Osteoblast (primary cell): ENCODE measurements around the gene HEATR3. TPM values are rescaled to one million over a fixed set of nuclear protein-coding genes. Genes with fewer than 3 reads are reported as not detected.

Source experiments
- DNase-seq: peaks from one replicate; pipeline ENCODE4 v3.0.0; 2011; ENCODE audit warnings: low spot score, mixed read lengths; ENCODE audit not compliant: insufficient read length; ENCODE audit errors: missing footprints
- H2AFZ ChIP-seq: 2 replicates; pipeline ENCODE4 v1.6.0; 2011; ENCODE audit warnings: mild to moderate bottlenecking, low read length
- H3K27ac ChIP-seq: 2 replicates; pipeline ENCODE4 v1.5.1; 2011; ENCODE audit warnings: mild to moderate bottlenecking, low read depth, low read length, moderate library complexity
- H3K27me3 ChIP-seq: 2 replicates; pipeline ENCODE4 v1.6.0; 2012; ENCODE audit warnings: mild to moderate bottlenecking, control low read depth, inconsistent platforms, low read length, moderate library complexity; ENCODE audit not compliant: insufficient read depth
- H3K36me3 ChIP-seq: 2 replicates; pipeline ENCODE4 v1.5.1; 2011; ENCODE audit warnings: mild to moderate bottlenecking, low read length, control low read depth, moderate library complexity; ENCODE audit not compliant: insufficient read depth
- H3K4me1 ChIP-seq: 2 replicates; pipeline ENCODE4 v1.5.1; 2011; ENCODE audit warnings: mild to moderate bottlenecking, low read length, control low read depth, moderate library complexity; ENCODE audit not compliant: insufficient read depth
- H3K4me2 ChIP-seq: 2 replicates; pipeline ENCODE4 v1.6.0; 2011; ENCODE audit warnings: mild to moderate bottlenecking, low read length; ENCODE audit not compliant: insufficient read depth
- H3K4me3 ChIP-seq: fragments of 200-600 bp; sonication (generic); 3 replicates; pipeline ENCODE4 v1.5.1; 2012; ENCODE audit warnings: mild to moderate bottlenecking, low read length, inconsistent platforms; ENCODE audit not compliant: insufficient read depth
- H3K79me2 ChIP-seq: 2 replicates; pipeline ENCODE4 v1.6.0; 2012; ENCODE audit warnings: mild to moderate bottlenecking, low read length, control low read depth, inconsistent platforms; ENCODE audit not compliant: insufficient read depth
- H3K9me3 ChIP-seq: 2 replicates; pipeline ENCODE4 v1.5.1; 2011; ENCODE audit warnings: low read depth, low read length, control low read depth
- H4K20me1 ChIP-seq: 2 replicates; pipeline ENCODE4 v1.6.0; 2012; ENCODE audit warnings: mild to moderate bottlenecking, low read length, control low read depth; ENCODE audit not compliant: insufficient read depth
- total RNA-seq: library from RNA; depleted of rRNA; stranded (reverse); fragments of >200 nt; gene quantifications from 2 replicates; pipeline ENCODE4 v1.2.3, GENCODE V29; 2012
- TF ChIP-seq, protein P1 (sequence below): IDR thresholded peaks from 2 replicates; pipeline ENCODE4 v1.5.1; 2011; ENCODE audit warnings: mild to moderate bottlenecking, low read depth, low read length, moderate library complexity; ENCODE audit errors: extremely low read depth

Gene HEATR3
- total RNA-seq, 1 donor = 19.5 TPM

DNA sequence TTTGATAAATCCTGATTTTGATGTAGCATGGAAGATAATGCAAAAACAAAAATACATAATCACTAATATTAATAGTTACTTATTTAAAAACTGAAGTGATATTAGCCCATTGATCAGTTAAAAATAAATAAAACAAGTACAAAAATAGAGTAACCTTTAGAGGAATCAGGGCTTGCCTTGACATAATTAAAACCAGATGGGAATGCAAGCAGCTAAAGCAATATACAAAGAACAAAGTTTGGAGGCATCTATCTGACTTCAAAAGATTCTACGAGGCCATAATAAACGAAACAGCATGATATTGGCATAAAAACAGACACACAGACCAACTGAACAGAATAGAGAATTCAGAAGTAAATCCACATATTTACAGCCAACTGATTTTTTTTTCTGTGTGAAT lies 15.0 kb upstream of the HEATR3 start:
- Histone ChIP-seq H3K4me2 (no peak overlapping the region), H3K9me3 (no peaks in the 10 kb centered on the region), H3K4me1 (no peaks in the 10 kb centered on the region), H3K4me3 (no peak overlapping the region), H3K27ac (no peak overlapping the region), H3K79me2 (no peaks in the 10 kb centered on the region), H3K36me3 (no peaks in the 10 kb centered on the region), H4K20me1 (no peaks in the 10 kb centered on the region), H3K27me3 (peaks cover 3% of the 10 kb centered on the region), H2AFZ (no peak overlapping the region)
- DNase-seq = peak; percentile 68
- TF ChIP-seq, protein P1, sequence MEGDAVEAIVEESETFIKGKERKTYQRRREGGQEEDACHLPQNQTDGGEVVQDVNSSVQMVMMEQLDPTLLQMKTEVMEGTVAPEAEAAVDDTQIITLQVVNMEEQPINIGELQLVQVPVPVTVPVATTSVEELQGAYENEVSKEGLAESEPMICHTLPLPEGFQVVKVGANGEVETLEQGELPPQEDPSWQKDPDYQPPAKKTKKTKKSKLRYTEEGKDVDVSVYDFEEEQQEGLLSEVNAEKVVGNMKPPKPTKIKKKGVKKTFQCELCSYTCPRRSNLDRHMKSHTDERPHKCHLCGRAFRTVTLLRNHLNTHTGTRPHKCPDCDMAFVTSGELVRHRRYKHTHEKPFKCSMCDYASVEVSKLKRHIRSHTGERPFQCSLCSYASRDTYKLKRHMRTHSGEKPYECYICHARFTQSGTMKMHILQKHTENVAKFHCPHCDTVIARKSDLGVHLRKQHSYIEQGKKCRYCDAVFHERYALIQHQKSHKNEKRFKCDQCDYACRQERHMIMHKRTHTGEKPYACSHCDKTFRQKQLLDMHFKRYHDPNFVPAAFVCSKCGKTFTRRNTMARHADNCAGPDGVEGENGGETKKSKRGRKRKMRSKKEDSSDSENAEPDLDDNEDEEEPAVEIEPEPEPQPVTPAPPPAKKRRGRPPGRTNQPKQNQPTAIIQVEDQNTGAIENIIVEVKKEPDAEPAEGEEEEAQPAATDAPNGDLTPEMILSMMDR = no peak

DNA sequence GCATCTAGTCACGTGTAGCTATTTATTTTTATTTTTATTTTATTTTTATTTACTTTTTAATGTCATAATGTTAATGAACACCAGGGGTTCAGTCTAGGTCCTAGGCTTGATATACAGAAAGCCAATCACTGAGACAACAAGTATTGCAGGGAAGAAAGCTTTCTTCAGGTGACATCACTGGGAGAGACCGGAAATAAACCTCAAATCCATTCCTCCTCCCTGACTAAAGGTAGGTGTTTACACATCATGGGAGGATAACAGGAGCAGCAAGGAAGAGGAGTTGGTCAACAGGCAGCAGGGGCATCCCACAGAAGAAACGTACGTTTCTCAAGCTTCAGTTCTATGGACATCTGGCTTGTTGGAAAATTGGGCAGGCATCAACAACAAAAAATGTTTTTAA lies 9.5 kb upstream of the HEATR3 start:
- Histone ChIP-seq H3K9me3 (no peaks in the 10 kb centered on the region), H4K20me1 (no peaks in the 10 kb centered on the region), H3K4me1 (no peaks in the 10 kb centered on the region), H3K27me3 (peaks cover 2% of the 10 kb centered on the region), H3K79me2 (no peaks in the 10 kb centered on the region), H3K36me3 (no peaks in the 10 kb centered on the region), H3K4me2 (no peak overlapping the region), H3K4me3 (no peak overlapping the region), H2AFZ (no peak overlapping the region), H3K27ac (no peak overlapping the region)
- no peak for DNase-seq
- TF ChIP-seq, protein P1 = no peak

DNA sequence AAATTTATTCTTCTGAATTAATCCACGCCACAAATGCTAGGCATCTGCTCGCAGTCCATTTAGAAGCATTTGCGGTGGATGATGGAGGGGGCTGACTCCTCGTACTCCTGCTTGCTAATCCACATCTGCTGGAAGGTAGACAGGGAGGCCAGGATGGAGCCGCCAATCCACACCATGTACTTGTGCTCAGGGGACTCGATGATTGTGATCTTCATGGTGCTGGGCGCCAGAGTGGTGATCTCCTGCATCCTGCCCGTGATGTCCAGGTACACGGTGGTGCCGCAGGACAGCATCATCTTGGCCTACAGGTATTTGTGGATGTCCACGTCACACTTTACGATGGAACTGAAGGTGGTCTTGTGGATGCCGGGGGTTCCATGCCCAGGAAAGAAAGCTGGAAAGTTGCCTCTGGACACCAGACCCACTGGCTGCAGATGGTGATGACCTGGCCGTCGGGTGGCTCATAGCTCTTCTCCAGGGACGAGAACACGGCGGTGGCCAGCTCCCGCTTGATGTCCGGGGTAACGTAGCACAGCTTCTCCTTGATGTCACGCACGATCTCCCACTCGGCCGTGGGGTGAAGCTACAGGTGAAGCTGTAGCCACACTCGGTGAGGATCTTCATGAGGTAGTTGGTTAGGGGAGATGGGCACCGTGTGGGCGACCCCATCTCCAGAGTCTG lies 7.5 kb upstream of the HEATR3 start:
- H3K27ac ChIP-seq = no peak overlapping the region
- no peak overlapping the region for H3K4me3 ChIP-seq
- TF ChIP-seq, protein P1 = no peak
- no peak overlapping the region for H3K4me2 ChIP-seq
- H3K4me1 ChIP-seq = no peaks in the 10 kb centered on the region
- H3K9me3 ChIP-seq = no peaks in the 10 kb centered on the region
- no peaks in the 10 kb centered on the region for H3K79me2 ChIP-seq
- no peaks in the 10 kb centered on the region for H4K20me1 ChIP-seq
- no peaks in the 10 kb centered on the region for H3K36me3 ChIP-seq
- no peaks in the 10 kb centered on the region for H3K27me3 ChIP-seq
- H2AFZ ChIP-seq = no peak overlapping the region
- DNase-seq = no peak

DNA sequence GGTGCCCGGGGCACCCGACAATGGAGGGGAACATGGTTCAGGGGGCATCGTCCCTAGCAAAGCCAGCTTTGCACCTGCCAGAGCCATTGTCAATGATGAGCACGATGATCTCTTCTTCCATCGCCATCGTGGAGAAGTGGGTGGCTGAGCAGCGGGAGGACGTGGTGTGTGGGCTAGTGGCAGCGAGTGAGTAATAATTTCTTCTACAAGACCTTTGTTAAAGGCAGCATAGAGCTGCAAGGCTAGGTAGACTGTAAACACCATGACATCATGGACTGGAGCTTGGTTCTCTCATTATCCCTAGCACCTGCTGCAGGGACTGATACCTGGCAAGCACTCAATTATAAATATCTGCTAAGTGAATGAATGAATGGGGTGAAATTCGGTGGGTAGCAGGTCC lies 6.7 kb upstream of the HEATR3 start:
- Histone ChIP-seq H3K4me2 (no peak overlapping the region), H3K9me3 (no peaks in the 10 kb centered on the region), H2AFZ (no peak overlapping the region), H3K79me2 (no peaks in the 10 kb centered on the region), H3K27me3 (no peaks in the 10 kb centered on the region), H3K27ac (no peak overlapping the region), H3K4me1 (no peaks in the 10 kb centered on the region), H4K20me1 (no peaks in the 10 kb centered on the region), H3K36me3 (no peaks in the 10 kb centered on the region), H3K4me3 (no peak overlapping the region)
- DNase-seq = no peak
- TF ChIP-seq, protein P1 = no peak
